NCI-H1105 (cell line): ENCODE results near the gene FITM1.
"Not testable (repeated sequence)": the region's sequence is repeated elsewhere in the genome, so short reads cannot be mapped to it uniquely, and the experiment has no call there.

Source experiments
- DNase-seq: peaks from one replicate; lab custom pipeline; 2025; lab: John Stamatoyannopoulos, UW

FITM1 gene

DNA sequence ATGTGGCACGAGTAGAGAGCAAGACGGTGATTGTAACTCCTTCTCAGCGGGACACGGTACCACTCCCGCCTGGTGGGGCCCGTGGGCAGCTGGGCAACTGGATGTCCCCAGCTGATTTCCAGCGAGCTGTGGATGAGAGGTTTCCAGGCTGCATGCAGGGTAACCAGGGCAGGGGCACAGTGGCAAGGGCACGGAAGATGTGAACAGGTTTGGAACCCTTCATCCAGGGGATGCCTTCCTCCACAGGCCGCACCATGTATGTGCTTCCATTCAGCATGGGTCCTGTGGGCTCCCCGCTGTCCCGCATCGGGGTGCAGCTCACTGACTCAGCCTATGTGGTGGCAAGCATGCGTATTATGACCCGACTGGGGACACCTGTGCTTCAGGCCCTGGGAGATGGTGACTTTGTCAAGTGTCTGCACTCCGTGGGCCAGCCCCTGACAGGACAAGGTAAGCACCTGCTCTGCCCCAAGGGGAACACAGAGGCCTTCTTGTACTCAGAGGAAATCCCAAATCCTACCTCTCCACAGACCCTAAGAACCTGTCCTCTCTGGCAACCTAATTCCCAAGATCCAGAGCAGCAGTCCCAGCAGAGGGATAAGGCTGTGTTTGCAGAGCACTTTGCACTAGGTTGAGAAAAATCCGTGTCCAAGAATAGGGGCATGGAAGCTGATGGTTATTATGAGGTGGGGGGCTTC lies 32.1 kb upstream of the FITM1 start:
- no peak for DNase-seq

DNA sequence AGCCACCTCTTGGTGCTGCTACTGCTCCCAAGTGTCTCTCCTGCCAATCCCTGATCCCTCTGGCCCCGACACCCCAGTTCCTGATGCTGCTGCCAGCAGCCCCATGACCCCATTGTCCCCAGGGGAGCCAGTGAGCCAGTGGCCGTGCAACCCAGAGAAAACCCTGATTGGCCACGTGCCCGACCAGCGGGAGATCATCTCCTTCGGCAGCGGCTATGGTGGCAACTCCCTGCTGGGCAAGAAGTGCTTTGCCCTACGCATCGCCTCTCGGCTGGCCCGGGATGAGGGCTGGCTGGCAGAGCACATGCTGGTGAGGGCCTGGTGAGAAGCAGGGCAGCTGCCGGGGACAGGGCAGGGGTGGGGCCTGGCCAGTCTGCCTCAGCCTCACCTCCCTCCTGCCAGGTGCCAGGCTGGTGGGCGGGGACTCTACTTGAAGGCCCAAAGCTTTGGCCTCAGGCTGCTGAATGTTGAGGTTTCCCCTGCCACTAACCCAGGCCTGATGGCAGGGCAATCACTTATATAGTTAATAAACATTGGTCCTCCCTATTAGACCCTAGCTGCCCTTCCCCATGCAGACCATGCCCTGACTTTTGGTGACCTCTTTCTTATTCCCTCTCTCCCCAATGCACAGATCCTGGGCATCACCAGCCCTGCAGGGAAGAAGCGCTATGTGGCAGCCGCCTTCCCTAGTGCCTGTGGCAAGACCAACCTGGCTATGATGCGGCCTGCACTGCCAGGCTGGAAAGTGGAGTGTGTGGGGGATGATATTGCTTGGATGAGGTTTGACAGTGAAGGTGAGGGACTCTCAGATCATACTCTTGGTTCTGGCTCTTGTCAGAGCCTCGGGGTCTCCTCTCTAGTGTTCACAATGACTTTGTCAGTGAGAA lies 31.3 kb upstream of the FITM1 start:
- DNase-seq = no peak

DNA sequence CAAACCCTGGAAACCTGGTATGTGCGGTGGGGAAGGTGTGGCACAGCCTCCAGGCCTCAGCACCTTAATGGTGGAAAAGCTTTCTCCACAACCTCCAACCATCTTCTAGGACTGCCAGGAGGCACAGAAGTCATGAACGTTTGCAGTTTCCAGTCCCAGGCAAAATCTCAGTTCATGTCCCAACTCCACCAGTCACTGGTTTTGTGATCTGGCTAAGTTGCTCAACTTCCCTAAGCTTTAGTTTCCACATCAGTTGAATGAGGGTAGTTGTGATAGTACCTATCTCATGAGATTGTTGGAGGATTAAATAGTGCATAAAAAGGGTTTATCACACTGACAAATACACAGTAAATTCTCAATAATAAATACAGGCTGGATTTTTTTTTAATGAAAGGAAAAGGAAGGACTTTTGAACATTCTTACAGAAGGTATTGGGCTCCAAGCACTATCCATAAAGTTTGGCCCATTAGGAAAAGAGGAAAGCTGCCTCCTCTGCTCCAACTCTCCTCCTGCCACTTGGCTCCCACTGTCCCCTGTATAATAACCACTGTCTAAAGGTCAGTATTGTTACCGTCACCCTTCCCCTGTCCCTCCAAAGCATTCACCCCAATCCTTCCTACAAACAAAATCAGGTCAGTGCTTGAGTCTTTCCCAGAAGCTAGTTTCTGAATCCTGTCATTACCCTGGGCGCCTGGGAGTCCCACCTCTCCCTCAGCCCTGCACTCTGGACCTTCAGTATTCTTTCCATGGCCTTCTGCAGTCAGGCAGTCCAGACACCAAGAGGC lies 30.1 kb upstream of the FITM1 start:
- DNase-seq = no peak

DNA sequence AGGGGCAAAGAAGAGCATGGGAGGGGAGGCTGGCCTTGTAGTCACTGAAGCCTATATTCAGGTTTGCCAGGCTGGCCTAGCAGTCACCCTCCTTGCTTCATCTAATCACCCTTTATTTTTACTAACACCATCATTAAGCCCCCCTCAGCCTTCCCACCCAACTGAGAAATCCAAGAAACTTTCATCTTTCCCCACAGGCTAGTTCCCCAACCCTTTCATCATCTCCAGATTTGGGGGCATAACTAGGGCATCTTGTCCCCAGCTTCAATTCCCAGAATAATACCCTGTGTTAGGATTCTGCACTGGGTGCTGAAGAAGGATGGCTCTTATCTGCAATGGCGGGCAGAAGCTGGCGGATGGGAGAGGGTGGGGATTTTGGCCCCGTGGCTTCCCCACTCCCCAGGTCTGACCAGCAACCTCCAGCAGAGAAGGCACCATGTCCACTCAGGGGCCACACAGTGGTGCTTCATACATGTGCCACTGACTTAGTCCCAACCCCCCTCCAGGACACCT lies 29.4 kb upstream of the FITM1 start:
- no peak for DNase-seq

DNA sequence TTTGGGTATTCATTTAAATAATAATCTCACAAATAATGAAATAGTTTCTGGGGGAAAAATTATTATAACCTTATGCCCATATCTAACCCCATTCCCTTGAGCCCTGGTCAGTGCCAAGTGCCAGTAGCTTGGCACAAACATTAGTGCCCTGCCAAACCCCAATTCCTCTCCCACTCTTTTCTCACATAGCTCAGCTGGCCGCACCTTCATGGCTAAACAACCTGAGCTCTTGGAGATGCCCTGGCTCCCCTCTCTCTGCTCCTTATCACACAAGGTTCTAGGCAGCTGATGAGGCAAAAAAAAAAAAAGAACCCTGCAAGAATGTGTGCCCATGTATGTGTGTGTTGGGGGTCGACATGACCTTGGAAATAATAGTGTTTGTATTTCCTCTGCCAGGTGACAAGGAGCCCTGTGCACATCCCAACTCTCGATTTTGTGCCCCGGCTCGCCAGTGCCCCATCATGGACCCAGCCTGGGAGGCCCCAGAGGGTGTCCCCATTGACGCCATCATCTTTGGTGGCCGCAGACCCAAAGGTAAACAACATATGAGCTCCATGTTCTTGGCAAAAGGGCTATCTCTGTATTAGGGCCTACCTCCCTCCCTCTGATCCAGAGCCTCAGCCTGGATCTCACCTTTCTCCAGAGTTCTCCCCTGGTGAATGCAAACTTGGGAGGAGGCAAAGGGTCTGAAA lies 28.0 kb upstream of the FITM1 start:
- DNase-seq = no peak

DNA sequence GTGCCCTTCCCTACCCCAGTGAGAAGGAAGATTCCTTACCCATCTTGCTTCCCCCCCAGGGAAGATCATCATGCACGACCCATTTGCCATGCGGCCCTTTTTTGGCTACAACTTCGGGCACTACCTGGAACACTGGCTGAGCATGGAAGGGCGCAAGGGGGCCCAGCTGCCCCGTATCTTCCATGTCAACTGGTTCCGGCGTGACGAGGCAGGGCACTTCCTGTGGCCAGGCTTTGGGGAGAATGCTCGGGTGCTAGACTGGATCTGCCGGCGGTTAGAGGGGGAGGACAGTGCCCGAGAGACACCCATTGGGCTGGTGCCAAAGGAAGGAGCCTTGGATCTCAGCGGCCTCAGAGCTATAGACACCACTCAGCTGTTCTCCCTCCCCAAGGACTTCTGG lies 27.0 kb upstream of the FITM1 start:
- no peak for DNase-seq

DNA sequence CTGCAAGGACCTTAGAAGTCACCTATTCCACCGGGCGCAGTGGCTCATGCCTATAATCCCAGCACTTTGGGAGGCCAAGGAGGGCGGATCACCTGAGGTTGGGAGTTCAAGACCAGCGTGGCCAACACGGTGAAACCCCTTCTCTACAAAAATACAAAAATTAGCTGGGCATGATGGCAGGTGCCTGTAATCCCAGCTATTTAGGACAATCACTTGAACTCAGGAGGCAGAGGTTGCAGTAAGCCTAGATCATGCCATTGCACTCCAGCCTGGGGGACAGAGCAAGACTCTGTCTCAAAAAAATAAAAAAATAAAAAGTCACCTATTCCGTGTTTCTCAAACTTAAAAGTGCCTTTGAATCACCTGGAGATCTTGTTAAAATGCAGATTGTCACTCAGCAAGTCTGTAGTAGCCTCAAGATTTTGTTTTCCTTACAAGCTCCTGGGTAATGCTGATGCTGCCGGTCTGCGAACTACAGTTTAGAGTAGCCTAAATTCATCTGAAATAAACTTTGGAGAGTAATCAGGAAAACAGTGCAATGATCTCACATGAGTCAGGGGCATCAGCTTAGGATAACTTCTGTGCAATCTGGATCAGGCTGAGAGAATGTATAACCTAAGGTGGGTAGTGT lies 24.7 kb upstream of the FITM1 start:
- not testable (repeated sequence) for DNase-seq

DNA sequence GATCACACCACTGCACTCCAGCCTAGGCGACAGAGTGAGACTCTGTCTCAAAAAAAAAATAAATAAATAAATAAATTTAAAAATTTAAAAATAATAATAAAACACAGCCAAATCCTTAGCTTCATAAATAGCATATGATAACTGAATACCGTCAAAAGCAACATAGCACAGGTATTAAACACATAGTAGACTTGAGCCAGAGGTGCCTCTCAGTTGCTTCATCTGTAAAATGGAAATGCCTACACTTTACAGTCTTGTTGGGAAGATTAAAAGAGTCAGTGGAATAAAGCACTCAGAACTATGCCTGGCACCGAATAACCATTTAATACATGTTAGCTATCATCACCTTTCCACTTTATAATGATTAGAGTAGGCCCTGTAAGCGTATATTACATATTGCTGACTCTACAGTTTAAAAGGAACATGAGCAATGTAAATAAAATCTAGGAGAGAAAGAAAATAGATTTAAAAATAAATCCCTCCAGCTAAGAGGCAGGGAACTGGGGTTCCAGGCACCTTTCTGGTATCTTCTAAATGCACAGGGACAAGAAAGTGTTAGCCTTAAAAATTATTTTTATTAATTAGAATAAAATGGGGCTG lies 23.7 kb upstream of the FITM1 start:
- DNase-seq = no peak

DNA sequence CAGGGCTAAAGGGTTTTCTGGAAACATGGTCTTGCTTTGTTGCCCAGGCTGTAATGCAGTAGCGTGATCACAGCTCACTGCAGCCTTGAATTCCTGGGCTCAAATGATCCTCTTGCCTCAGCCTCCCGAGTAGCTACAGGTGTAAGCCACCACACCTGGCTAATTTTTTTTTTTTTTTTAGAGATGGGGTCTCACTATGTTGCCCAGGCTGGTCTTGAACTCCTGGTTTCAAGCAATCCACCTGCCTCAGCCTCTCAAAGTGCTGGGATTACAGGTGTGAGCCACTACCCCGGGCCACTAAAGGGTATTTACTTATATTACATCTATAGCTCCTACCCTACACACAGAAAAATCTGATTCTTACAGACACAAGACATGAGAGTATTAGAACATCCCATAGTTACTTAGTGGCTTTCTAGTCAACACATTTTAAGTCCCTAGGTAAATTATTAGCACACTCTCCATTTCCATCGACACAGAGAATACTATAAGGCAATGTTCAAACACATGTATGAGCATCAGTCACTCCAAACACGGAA lies 22.1 kb upstream of the FITM1 start:
- DNase-seq = no peak

DNA sequence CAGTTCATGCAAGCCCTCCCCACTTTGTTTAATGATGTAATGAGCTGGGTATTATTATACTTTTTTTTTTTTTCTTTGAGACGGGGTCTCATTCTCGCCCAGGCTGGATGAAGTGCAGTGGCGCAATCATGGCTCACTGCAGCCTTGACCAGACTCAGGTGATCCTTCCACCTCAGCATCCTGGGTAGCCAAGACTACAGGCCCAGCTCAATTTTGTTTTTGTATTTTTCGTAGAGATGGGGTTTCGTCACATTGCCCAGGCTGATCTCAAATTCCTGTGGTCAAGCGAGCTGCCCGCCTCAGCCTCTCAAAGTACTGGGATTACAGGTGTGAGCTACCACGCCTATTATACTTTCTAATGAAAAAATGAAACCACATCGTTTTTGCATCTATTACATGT lies 20.4 kb upstream of the FITM1 start:
- DNase-seq = no peak

DNA sequence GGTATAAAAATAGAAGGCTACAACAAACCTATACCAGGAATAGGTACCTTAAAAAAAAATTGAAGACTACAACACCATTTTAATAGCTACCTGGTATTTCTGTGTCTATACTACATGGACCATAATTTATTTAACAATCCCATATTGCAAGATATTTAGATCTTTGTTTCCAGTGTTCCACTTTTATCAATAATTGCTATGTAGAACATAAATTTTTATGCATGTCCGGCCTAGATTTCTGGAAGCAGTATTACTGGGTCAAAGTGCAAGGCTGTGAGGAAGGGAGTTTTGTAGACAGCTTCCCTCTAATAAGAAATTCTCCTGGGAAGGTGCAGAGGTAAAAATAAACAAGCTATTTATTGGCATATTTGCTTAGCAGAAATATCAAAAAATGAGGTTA lies 19.9 kb upstream of the FITM1 start:
- DNase-seq = no peak

DNA sequence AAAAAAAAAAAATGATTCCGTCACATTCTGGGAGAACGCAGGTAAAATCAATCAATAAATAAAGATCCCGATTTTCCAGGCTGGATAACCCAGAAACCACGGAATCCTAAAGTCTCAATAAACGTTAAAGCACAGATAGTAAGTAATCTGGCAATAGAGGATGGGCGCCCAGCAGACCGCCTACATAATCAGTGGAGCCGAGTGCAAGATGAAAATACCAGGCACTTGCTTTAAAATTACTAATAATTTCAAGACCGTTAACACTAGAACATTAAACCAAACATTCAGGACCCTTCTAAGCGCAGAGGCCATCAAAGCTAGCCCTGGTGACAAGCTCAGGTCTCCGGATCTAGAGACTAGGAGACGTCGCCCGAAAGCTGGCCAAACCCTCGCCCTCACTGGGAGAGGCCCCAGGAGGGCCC lies 17.1 kb upstream of the FITM1 start:
- no peak for DNase-seq

DNA sequence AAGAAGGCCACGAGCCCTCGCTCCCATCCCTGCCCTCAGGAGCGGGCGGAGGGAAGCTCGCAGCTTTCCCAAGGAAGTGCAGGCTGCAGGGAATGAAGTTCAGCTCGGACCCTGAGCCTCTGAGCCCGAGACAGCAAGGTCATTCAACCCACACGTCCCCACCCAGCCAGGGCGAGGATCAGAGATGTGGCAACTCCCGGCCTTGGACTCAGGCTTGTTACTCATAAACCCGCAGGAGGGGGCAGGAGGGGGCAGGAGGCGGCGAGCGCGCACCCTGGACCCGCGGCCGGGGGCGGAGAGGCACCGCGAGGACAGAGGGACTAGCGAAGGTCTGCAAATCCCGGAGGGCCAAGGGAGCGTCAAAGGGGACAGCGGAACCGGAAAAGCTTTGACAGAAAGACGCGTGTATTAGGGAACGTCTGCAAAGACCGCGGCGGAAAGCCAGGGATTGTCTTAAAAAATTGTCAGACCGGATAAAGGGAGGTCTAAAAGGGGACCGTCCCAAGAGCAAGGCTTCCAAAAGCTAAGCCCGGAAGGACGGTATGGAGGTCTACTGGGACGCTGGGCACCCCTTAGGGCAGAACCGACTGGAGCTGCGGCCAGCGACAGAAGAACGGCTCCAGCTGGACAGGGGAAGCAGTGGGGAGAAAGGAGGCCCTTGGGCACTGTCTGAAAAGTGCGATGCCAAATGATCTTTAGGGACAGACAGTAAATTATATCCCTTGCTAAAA lies 16.5 kb upstream of the FITM1 start:
- peak; percentile 81 for DNase-seq

DNA sequence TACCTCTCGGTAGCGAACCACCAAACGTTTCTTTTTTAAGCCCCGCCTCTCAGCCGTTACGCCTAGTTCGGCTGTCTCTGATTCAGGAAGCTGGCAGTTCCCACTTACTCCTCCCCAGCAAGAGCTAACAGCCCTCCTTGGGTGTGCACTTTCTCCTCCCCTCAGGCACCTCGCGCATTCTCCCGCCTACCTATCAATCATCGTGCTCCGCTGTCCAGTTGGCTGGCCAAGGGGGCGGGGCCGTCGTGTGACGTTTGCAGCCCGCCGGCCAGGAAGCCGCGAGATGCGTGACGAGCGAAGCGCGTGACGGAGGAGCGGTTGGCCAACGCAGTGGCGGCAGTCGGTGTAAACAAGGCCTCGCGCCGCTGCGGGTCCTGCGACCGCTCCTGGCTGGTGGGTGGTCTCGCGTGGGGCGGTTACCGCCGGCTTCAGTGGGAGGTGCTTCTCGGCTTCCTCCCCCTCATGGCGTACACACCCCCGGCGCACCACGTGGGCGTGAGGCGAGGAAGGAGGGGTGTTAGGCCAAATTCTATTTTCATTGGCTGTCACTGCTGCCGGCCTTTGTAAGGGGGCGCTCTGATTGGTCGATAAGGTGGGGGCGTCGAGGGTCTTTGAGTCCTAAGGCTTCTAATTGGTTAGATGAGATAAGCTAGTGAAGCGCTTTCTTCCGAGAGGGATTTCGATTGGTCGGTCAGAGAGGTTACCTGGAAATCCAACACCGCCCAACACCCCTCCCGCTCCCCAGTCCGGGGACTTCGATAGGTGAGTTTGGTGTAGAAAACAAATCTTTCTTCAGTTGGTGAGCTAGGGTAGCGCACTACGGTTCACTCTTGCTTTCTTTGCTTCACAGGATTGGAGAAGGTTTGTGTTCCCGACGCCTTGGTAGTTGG lies 15.7 kb upstream of the FITM1 start, which contains the start of the genes DCAF11 and NRL:
Gene DCAF11 (plus strand): TSS at position 246 of the 890 bp plus-strand sequence. CDS start 818 bp downstream, outside the sequence.
Gene NRL (minus strand): TSS at position 418 of the 890 bp plus-strand sequence. CDS start 32,101 bp downstream, outside the sequence.
- peak; percentile 99 for DNase-seq

DNA sequence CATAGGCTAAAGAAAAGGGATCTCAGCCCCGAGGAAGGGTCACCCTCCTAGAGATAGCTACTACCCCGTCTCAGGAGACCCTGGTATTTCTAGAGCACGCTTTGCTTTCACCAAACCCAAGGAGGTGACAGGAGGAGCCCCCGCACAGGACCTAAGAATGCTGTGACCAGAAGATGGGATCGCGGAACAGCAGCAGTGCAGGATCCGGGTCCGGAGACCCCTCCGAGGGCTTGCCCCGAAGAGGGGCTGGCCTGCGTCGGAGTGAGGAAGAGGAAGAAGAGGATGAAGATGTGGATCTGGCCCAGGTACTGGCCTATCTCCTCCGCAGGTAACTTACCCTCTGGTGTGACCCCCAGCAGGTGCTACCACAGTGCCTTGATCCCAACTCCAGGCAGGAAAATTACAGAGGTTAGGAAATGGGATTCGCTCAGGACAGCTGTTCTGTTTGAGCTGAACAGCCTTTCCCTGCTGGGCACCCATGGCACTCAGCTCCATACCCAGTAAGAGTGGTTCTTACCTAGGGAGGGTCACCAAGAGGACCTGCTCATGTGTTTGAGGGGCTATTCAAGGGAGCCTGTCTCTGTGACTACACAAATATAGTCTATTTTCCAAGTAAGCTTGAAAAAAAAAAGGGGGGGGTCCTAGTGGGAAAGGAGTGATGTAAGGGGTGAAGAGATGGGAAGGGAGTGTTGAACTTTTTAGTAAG lies 14.9 kb upstream of the FITM1 start:
- no peak for DNase-seq

DNA sequence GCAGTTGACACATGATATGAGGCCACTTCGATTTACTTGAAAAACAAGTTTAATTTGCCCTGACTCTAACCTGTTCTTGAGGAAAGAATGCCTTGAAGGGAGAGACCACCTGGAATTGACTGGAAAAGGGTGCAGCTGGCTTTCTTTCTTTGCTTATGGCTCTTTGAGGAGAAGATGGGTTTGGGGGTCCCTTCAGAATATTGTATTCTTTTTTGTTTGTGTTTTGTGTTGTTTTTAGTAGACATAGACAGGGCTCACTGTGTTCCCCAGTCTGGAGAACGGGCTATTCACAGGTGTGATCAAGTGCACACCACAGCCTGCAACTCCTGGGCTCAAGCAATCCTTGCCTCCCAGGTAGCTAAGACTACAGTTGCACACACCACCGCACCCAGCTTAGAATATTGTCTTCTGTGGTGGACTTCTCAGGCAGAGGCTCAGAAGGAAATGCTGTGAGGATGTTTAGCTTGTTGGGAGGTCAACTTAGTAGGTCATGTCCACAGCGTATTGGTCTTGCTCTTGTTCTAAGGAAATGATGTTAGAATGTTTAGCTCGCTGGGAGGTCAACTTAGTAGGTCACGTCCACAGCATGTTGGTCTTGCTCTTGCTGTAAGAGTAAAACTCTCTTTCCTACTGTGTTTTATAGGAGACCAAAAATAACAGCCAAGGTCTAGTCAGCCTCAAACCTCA lies 14.2 kb upstream of the FITM1 start:
- DNase-seq = no peak

DNA sequence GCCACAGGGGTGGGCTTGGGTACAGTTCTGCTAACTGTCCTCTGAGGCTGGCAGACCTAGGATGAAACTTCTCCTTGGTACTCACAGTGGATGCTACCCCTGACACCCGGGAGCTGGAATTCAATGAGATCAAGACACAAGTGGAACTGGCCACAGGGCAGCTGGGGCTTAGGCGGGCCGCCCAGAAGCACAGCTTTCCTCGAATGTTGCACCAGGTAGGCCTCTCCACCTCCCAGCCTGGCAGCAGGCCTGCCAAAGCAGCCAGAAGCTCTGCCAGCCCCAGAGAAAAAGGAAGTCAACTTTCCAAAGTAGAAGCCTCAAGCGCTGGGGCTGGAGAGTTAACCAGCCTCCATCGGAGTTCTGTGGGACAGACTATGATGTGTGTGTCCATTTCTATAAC lies 13.3 kb upstream of the FITM1 start:
- DNase-seq = no peak
